ENCODE results near the gene CCDC102B.
"Not testable (repeated sequence)": the region's sequence is repeated elsewhere in the genome, so short reads cannot be mapped to it uniquely, and the experiment has no call there.

Gene CCDC102B

GRCh38 chr18:68797871-68798270 lies at the start of gene CCDC102B:
CCDC102B (plus strand) TSS chr18:68798080; CDS start chr18:68836764, 38,684 bp downstream.
- no peak for DNase-seq (ENCODE audit: low read depth)

GRCh38 chr18:68757126-68757525 lies 40.8 kb upstream of the CCDC102B start:
- no peak for DNase-seq (ENCODE audit: low read depth)

GRCh38 chr18:68759308-68759707 lies 38.6 kb upstream of the CCDC102B start:
- DNase-seq (ENCODE audit: low read depth): no peak

- no peak for DNase-seq (ENCODE audit: low read depth)
Measured at GRCh38 chr18:68763083-68763482, 34.8 kb upstream of the CCDC102B start.

- no peak for DNase-seq (ENCODE audit: low read depth)
Measured at GRCh38 chr18:68764016-68764415, 33.9 kb upstream of the CCDC102B start.

- no peak for DNase-seq (ENCODE audit: low read depth)
Measured at GRCh38 chr18:68766433-68766832, 31.4 kb upstream of the CCDC102B start.

GRCh38 chr18:68769461-68769860 lies 28.4 kb upstream of the CCDC102B start:
- DNase-seq (ENCODE audit: low read depth): no peak

- no peak for DNase-seq (ENCODE audit: low read depth)
Measured at GRCh38 chr18:68772268-68772667, 25.6 kb upstream of the CCDC102B start.

- no peak for DNase-seq (ENCODE audit: low read depth)
Measured at GRCh38 chr18:68778280-68778886, 19.5 kb upstream of the CCDC102B start.

GRCh38 chr18:68779169-68779568 lies 18.7 kb upstream of the CCDC102B start:
- no peak for DNase-seq (ENCODE audit: low read depth)

- no peak for DNase-seq (ENCODE audit: low read depth)
Measured at GRCh38 chr18:68780802-68781635, 16.9 kb upstream of the CCDC102B start.

- no peak for DNase-seq (ENCODE audit: low read depth)
Measured at GRCh38 chr18:68783506-68783905, 14.4 kb upstream of the CCDC102B start.

- no peak for DNase-seq (ENCODE audit: low read depth)
Measured at GRCh38 chr18:68784071-68784470, 13.8 kb upstream of the CCDC102B start.

GRCh38 chr18:68790290-68790689 lies 7.6 kb upstream of the CCDC102B start:
- not testable (repeated sequence) for DNase-seq (ENCODE audit: low read depth)

- no peak for DNase-seq (ENCODE audit: low read depth)
Measured at GRCh38 chr18:68791801-68792200, 6.1 kb upstream of the CCDC102B start.

- DNase-seq (ENCODE audit: low read depth): no peak
Measured at GRCh38 chr18:68793951-68794350, 3.9 kb upstream of the CCDC102B start.

- DNase-seq (ENCODE audit: low read depth): no peak
Measured at GRCh38 chr18:68796936-68797690, 767 bp upstream of the CCDC102B start.

GRCh38 chr18:68800075-68800474 lies 2.2 kb downstream of the CCDC102B start:
- no peak for DNase-seq (ENCODE audit: low read depth)

- DNase-seq (ENCODE audit: low read depth): no peak
Measured at GRCh38 chr18:68803356-68803755, 5.5 kb downstream of the CCDC102B start.

- no peak for DNase-seq (ENCODE audit: low read depth)
Measured at GRCh38 chr18:68817584-68817983, 19.7 kb downstream of the CCDC102B start.

GRCh38 chr18:68818584-68818983 lies 20.7 kb downstream of the CCDC102B start:
- no peak for DNase-seq (ENCODE audit: low read depth)

GRCh38 chr18:68822926-68823325 lies 25.0 kb downstream of the CCDC102B start:
- no peak for DNase-seq (ENCODE audit: low read depth)

- no peak for DNase-seq (ENCODE audit: low read depth)
Measured at GRCh38 chr18:68826121-68826520, 28.2 kb downstream of the CCDC102B start.

Measured in activated T-cell treated with anti-CD3 and anti-CD28 coated beads for 1 hour (primary cell).